KG1 (cell line): ENCODE measurements around the gene LRIG1.

Source experiments
- DNase-seq: peaks from one replicate; lab custom pipeline; 2025; lab: John Stamatoyannopoulos, UW

The LRIG1 gene

GRCh38 chr3:66486646-66487045 lies 14.2 kb downstream of the LRIG1 start:
- no peak for DNase-seq

GRCh38 chr3:66486202-66486601 lies 14.6 kb downstream of the LRIG1 start:
- no peak for DNase-seq

- DNase-seq = no peak
Measured at GRCh38 chr3:66485291-66485968, 15.4 kb downstream of the LRIG1 start.

- no peak for DNase-seq
Measured at GRCh38 chr3:66484106-66484844, 16.5 kb downstream of the LRIG1 start.

GRCh38 chr3:66483409-66483906 lies 17.4 kb downstream of the LRIG1 start:
- no peak for DNase-seq

- DNase-seq = no peak
Measured at GRCh38 chr3:66483006-66483405, 17.8 kb downstream of the LRIG1 start.

GRCh38 chr3:66482018-66482404 lies 18.8 kb downstream of the LRIG1 start:
- DNase-seq = no peak

- DNase-seq = no peak
Measured at GRCh38 chr3:66481071-66482017, 19.5 kb downstream of the LRIG1 start.

GRCh38 chr3:66480666-66481065 lies 20.2 kb downstream of the LRIG1 start:
- DNase-seq = no peak

- DNase-seq = no peak
Measured at GRCh38 chr3:66479532-66479947, 21.3 kb downstream of the LRIG1 start.

- no peak for DNase-seq
Measured at GRCh38 chr3:66478960-66479359, 21.9 kb downstream of the LRIG1 start.

- no peak for DNase-seq
Measured at GRCh38 chr3:66477856-66478255, 23.0 kb downstream of the LRIG1 start.

- no peak for DNase-seq
Measured at GRCh38 chr3:66476852-66477381, 23.9 kb downstream of the LRIG1 start.

GRCh38 chr3:66475386-66476020 lies 25.3 kb downstream of the LRIG1 start:
- no peak for DNase-seq

- no peak for DNase-seq
Measured at GRCh38 chr3:66473692-66474091, 27.1 kb downstream of the LRIG1 start.

- DNase-seq = no peak
Measured at GRCh38 chr3:66473181-66473580, 27.6 kb downstream of the LRIG1 start.

- DNase-seq = no peak
Measured at GRCh38 chr3:66472313-66473134, 28.3 kb downstream of the LRIG1 start.

- no peak for DNase-seq
Measured at GRCh38 chr3:66470956-66471686, 29.7 kb downstream of the LRIG1 start.

GRCh38 chr3:66470285-66470684 lies 30.5 kb downstream of the LRIG1 start:
- no peak for DNase-seq

GRCh38 chr3:66469220-66469640 lies 31.6 kb downstream of the LRIG1 start:
- DNase-seq = no peak
